OCI-LY3 (cell line): ENCODE data around the gene SLC35F3.

Source experiments
- CTCF ChIP-seq: fragments of 200-600, 300-600 bp; sonication (generic); IDR thresholded peaks from 2 replicates; pipeline ENCODE4 v1.5.1; 2014; ENCODE audit warnings: antibody characterized with exemption, low read length, low read depth
- EZH2phosphoT487 ChIP-seq: fragments of 200-600 bp; shearing (Covaris generic); IDR thresholded peaks from 2 replicates; pipeline ENCODE4 v1.6.1; 2018; ENCODE audit warnings: antibody characterized with exemption, mixed run types, low read depth

GRCh38 chr1:233965856-233966255 is 61.4 kb downstream of the SLC35F3 start:
- TF ChIP-seq CTCF (no peak), EZH2phosphoT487 (no peak)
